Right lobe of liver (tissue), 4 donors: ENCODE results near the gene PLPPR3.

Experiments
- CTCF ChIP-seq, 4 donors: fragments of 200-600 bp in 3 of 4; fragments of 450-650 bp in 1 of 4; IDR thresholded peaks; one replicate each; pipeline versions ENCODE4 v1.5.1 to v1.8.0; 2016 to 2022; ENCODE audit warnings: antibody characterized with exemption in 4 of 4, mild to moderate bottlenecking in 2 of 4
- POLR2A ChIP-seq: fragments of 450-650 bp; IDR thresholded peaks from one replicate; pipeline ENCODE4 v1.6.1; 2017; ENCODE audit warnings: antibody characterized with exemption, mild to moderate bottlenecking
- donor health status: DM: no; HTN: no; CAD: no.
- donor health status: DM: no; HTN: no; CAD: no.
- donor health status: DM: no; HTN: yes; CAD: no.

GRCh38 chr19:813219-814151, 8.3 kb downstream of the PLPPR3 start:
- TF ChIP-seq CTCF (IDR thresholded peaks at IDR 0.05), result no peak
- TF ChIP-seq POLR2A, result no peak
